Stimulated activated CD8-positive, alpha-beta memory T cell treated with anti-CD3 and anti-CD28 coated beads, Interleukin-4, amount 100 ng/mL, for 1 hour (primary cell): ENCODE results near the gene MORN1.

ENCODE experiments used
- DNase-seq, 2 donors: peaks; one replicate each; pipeline ENCODE4 v3.0.0-alpha.2; 2020; ENCODE audit warnings: low read depth in 2 of 2, low spot score in 1 of 2

The MORN1 gene

DNA sequence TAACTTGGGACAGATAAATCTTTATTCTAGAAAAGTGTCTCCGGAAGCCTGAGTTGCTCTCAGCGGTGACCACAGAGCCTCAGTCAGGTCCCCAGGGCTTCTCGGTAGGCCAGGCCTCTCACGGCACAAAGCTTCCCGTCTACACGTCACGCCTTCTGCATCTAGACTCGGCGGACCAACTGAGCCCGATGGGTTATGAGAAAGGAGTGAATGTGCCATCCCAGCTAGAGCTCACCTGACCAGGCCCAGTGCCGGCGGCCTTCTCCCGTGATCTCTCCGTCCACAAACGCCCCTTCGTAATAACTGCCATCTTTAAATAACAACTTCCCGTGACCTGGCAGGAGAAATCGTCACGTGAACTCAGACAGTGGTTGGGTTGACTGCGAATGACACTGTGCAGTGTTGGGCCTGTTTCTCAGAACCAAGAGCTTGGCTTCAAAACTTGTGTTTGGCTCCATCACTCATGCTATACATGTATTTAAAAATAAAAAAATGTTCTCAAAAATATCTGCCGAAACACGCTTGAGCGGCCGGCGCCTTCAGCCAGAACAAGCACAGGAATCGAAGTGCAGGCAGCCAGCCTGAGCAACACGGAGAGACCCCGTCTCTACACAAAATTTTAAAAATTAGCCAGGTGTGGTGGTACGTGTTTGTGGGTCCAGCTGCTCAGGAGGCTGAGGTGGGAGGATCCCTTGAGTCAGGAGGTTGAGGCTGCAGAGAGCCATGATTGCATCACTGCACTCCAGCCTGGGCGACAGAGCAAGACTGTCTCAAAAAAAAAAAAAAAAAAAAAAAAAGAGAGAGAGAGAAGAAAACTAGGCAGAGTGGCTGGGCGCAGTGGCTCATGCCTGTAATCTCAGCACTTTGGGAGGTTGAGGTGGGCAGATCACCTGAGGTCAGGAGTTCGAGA is 3.1 kb downstream of the MORN1 start:
- no peak for DNase-seq

DNA sequence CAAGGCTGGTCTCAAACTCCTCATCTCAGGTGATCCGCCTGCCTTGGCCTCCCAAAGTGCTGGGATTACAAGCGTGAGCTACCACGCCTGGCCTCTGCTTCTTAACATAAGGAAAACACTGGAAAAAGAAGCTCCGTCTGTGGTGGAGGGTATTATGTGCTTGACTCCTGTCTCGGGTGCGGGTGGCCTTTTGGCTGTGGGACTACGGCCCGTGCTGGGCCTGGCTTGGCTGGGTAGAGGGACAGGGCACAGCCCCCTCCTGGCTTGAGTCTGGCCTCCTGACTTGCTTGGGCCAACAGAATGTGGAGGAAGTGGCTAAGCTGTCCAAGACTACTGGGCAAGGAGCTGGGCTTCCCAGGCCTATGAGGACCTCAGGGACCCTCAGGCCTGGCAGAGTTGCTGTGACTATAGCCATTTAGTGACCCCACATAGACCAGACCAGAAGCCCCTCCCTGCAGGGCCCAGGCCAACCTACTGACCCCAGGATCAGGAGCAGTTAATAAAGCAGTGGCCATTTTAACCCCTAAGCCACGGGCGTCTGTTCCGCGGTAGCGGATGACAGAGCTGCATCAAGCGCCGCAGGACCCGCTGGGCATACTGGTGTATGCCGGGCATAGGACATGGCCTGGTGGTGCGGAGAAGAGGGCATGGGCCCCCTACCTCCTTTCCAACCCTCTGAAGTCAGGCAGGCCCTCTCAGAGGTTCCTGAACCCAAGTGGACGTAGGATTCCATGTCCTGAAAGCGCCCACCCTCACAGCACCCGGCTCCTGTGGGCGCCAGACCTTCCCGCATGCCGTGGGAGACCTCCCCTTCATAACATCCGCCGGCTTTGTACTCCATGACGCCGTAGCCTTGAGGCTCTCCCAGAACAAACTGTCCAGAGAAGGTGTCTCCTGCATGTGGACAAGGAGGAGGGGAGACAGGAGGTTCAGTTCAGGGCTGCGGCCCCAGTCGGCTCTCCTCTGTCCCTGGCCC is 4.4 kb downstream of the MORN1 start:
- no peak for DNase-seq

DNA sequence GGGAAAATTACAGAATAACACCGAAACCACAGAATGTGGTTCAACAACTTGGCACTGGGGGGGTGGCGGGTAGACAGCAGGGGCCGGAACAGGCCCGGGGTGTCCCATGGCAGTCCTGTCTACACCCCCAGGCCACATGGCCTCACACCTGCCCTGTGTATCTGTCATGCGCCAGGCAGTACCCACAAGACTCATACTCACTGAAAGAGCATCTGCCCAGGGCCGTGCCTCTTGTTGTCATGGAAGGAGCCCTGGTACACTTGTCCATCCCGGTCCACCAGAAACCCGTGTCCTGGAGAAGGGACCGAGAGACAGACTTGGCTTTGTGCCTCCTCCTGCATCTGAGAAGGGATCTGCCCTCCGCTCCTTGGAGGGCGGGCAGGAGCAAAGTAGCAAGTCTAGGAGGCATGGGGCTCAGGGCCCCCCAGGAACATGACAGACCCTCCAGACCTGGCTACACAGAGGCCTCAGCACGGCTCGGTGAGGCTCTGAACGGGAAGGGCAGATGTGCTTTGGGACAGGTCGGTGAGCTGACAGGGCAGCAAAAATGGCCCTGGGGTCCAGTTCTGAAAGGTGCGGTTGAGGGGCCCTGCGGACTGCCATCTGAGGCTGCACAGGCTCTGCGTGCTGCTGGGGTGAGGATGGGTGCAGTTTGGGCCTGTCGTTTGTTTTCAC is 5.6 kb downstream of the MORN1 start:
- no peak for DNase-seq

DNA sequence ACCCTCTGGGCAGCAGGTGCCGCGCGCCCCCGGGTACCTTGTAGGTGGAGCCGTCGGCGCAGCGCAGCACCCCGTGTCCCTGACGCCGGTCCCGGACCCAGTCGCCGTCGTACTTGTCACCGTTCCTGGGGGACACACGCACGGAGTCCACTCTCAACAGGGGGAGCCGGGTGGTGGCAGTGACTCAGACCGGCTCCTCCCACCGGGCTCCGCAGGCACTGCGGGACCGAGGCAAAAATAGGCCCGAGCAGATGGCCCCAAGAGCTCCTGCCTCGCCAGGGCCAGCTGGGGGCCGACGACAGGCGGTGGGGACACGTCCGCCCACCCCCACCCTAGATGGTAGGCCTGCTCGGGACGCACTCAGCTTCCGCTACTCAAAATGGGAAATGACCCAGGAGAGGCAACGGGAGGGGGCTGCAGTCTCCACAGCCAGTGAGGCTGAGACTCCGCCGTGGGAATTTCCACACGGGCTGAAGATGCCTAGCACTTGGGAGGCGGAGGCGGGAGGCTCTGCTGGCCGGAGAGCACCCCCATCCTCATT is 6.3 kb downstream of the MORN1 start:
- no peak for DNase-seq

DNA sequence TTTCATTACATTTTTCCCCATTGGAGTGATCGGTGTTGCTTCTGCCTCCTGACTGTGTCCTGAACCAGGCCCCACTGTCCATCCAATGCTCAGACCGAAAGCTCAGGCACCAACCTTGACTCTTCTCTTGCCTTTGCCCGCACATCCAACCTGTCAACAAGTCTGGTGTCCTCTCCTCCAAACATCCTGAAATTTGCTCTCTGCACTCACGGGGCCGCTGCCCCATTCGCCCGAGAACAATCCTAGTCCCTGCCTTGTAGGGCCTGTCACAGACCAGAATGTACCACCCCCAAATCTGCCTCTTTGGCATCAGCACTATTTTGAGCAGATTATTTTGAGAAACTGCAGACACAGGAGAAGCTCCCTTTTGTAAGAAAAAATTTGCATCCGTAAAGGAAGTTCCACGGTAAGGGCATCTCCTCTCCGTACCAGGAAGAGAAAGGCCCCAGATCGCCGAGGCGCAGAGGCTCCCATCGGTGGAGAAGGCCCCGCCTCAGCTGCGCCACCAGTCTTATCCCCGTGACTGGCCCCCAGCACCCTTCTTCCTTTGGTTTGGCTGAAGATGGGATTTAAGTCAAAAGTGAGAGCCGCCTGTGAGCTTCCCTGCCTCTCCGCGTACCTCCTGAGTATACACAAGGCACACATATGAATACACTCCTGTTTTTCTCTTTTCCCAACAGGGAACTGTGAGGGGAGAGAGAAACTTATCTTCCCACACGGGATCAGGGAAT is 7.1 kb downstream of the MORN1 start:
- no peak for DNase-seq

DNA sequence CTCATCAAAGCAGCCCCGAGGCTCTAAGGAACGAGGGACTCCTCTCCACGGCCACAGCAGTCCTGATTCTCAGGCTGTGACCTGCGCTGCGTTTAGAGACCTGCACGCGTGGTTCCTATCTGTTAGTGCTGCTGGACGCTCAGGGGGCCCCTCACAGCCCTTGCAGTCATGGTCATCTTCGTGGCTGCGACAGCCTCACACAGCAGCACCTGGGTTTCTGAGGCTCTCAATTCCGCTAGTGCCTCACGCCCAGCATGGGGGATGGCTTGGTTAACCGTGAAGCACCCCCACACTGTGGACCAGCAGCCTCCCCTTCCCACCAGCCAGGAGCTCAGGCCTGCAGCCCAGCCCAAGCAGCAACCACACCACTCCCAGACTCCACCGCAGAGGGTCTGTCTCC is 7.8 kb downstream of the MORN1 start:
- no peak for DNase-seq

DNA sequence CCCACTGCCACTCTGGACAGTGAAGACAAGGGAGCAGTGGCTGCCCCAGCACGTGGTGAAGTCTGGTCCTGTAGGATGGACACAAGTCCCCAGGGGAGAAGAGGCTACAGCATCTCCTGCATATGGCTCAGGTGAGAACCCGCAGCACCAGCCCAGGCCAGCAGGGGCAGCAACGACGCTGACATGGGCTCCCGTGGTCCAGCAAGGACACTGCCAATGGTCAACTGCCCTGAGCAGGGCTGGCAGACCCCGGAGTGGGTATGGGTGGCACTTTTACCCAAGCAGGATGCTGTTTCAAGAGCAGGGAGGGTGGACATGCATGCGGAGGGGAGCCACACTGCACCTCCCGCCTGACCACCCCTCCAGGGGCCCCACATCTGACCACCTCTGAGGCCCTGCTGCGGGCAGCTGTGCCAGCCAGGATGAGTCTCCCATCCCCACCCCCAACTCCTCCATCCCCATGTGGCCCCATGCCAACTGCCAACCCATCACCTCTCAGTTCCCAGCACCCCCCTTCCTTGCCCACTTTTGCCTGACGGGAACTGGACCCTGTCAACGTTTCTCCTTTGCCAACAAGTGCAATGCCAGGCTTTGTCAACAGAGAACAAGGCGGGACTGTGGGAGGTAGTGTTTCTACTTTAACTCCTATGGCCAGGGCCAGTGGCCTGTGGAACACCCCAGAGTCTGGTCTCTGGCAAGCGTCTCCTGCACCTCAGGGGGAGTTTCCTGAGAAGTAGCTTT is 8.6 kb downstream of the MORN1 start:
- DNase-seq, result no peak

DNA sequence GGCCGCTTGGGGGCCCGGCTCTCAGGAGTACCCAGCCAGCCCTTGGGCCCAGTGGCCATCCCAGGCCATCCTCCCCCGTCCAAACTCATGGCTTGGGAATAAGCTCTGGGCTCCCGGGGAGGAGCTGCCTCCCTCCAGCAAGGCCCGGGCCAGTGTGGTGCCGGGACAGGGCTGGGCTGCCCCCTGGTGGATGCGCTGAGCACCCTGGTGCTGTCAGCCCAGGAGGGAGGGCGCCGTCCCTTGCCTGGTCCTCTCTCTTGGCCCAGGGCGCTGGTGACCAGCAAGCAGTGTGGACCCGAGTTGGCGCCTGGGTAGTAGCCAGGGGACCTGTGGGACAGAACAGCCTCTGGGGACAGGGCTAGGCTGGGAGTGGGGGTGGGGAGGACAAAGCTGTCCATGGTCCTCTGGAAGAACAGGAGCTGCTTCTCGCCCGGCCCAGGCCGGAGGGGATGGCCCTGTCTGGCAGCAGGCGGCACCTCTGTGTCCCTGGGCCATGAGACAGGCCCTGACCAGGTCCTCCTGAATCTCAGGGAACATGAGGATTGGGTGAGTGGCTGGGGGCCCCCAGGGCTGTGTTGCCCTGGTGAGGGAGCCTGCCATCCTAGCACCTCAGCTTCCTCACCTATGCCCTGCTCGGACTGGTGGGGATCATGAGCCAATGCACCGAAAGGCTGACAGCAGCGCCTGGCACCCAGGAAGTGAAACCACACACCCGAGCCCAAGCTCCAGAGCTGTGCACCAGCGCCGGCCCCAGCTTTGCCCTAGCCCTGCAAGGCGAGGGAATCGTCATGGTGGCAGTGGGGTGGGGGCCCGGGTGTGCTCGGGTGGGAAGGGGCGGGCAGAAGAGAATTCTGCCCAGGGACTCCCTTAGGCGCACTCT is 9.4 kb downstream of the MORN1 start:
- DNase-seq, result peak; percentile 46 to 62

DNA sequence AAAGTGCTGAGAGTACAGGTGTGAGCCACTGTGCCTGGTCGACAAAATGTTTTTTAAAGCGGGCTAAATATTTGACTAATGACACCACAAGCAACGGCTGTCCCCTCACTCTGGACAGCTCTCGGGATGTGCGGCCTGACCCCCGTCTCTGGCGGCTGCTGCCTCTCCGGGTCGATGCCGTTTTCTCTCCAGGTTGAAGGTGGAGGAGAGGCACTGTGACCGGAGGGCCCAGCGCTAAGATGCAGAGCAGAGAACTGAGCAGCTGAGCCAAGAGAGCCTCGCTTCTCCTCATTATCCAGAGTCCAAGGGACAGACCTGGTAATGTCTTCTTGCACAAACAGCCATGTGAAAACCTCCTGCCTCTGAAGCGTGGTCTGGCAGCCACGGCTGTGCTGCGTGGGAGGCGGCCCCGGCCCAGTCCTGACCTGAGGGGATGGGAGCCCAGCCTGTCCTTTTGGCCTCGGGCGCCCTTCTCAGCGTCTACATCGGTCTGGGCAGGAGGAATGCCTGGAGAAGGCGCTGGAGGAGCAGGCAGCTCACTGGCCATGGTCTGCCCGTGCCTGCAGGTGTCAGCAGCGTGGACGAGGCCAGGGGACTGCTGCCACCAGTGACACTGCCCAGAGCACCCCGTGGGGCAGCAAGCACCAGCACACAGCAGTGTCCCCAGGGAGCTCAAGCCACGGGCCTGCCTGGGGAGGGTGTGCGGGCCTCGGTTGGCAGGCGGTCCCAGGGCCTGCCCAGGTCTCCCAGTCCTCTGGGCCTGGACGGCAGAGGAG is 10.3 kb downstream of the MORN1 start:
- DNase-seq, result no peak

DNA sequence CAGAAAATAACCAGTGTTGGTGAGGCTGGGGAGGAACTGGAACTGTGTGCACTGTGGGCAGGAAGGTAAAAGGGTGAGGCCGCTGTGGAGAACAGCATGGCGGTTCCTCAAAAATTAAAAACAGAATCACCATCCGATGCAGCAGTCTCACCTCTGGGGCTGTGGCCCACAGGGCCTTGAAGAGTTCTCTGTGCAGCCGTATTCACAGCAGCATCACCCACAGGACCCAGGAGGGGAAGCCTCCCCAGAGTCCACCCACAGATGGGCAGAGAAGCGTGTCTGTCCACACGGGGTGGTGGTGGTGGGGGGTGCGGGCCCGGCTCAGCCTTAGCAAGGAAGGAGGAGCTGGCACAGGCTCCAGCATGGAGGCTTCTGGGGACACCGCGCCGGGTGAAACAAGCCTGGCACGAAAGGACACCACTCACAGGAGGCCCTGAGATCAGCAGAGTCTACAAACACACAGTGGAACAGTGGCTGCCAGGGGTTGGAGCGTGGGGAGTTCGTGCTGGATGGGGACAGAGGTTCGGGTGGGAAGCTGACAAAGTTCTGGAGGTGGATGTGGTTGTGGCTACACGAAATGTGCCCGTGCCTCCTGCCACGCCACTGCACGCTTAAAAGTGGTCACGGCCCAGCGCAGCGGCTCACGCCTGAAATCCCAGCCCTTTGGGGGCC is 11.5 kb downstream of the MORN1 start:
- DNase-seq, result no peak

DNA sequence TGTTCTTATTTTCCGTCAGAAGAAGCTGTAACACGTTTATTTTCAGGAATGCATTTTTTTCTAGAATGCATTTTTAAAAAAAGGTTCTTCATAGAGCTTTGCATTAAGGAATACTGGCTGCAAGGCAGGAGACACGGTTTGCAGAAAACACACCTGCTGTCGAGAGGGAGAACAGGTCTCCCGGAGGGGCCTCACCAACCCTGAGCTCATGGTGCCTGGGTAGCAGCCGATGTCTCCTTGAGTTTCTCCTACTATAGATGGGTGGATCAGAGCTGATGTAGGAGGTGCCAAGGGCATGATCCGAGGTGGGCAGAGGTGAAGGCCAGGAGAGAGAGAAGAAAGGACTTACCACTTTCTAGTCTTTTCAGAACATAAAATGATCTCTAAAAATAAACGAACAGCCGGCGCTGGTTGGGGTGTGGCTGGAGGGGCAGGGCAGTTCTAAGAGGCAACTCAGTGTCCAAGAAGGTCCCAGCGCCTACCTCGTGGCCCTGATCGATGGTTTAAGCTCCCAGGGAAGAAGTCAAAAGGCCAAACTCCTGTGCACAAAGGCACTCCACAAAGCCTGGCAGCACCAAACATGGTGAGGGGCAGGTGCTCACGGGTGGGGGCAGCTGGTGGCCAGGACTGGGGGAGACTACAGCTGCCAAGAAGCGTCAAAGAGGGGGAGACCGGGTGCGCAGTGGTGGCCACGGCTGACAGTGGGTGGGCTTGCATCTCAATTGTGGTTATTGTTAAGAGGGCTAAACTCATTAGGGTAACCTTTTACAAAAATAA is 12.2 kb downstream of the MORN1 start:
- no peak for DNase-seq

DNA sequence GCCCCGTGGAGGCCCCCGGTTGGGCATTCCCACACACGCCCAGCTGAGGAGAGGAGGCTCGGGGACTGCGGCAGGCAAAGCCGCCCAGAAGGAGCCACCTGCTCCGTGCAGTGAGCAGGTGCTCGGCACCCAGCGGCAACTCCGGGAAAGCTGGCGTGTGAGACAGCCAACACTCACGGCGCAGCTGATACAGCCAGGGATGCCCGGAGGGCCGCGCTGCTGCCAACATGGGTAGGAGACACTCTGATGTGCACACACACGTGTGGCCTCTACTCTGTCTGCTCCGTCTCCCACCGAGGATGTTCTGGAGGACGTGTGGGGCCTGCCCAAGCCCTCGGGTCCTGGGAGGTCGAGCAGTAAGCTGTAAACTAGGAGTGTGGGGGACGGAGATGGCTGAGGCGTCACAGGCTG is 12.9 kb downstream of the MORN1 start:
- no peak for DNase-seq

DNA sequence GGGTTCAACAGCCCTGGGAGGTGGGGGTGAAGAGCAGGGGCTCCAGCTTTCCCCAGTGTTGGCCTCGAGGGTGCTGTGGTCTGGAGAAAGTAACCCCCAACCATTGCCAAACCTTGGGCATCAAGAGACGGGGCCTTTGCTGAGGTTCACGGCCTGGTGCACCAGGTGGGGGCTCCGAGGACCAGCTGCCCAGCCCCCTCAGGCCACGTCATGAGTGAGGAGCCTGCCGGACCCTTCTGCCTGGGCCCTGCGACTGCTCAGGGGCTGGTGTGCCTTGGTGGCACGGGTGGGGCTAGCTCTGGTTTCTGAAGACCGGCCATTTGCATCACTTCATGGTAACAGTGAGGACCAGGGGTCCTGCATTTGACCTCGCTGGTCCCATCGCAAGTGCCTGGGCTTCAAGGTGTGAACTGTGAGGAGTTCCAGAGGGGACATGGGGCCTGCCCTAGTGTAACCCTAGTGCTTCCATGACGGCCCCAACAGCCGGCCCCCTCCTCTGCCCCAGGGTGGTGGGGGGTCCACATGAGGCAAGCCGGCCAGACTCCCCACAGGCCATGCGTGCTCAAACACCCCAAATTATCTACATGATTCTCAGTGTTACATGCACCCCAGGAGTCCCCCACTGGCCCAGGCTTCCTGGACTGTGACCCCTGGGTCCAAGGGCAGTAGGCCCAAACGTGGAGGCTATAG is 13.5 kb downstream of the MORN1 start:
- no peak for DNase-seq

DNA sequence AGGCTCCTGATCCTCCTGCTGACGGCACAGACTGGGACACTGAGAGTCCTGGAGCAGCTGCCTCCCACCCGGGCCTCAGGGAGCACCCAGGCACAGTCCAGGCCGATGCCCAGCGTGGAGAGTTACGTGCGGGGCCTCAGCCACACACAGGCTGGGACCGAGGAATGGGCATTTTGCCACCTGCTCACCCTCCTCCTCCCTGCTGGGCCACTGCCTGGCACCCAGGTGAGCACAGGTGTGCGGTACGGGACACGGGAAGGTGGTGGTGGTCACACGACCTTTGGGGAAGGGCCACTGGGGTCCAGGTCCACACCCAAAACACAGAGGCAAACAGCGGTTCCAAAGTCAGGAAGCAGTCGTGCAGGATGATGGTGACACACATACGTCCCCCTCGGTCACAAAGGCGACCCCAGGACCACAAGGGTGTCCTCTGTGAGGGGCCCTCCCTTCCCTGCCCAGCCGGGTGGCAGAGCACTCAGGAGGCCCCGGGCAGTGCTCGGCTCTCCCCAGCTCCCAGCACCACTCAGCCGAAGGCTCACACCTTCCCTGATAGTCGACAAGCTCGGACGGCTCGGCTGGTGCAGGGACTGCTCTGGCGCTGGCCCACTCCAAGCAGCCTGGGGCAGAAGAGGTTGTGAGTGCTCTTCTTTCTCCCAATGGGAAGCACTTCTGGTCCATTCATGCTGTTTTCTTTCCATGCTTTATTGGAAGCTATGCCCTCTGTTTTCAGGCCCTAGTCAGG is 14.3 kb downstream of the MORN1 start:
- no peak for DNase-seq

DNA sequence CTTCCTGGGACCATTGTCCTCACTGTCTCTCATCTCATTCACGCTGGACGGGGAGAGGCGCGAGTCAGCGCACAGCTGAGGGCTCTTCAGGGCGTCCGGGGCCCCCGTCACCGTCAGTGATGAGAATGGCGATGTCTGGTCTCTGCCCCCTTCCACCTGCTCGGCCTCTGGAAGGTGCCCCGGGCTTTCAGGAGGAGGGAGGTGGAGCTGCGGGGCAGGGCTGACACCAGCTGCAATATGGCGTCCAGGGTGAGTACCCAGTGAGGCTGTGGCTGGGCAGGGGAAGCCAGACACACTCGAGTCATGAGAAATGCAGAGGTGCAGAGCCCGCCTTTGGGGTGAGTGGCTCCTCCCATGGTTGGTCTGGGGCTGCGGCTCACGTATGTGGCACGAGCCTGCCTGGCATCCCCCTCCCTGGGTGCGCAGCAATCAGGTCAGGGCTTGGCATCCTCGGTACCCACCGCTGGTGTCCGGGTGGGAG is 15.1 kb downstream of the MORN1 start:
- DNase-seq, result no peak
